ENCODE results near the gene MGMT. TPM values are rescaled to one million over a fixed set of nuclear protein-coding genes. Genes with fewer than 3 reads are reported as not detected.

The MGMT gene
- total and polyA plus RNA-seq, 4 donors = 9.9 to 39.6 (median 23.2) TPM

- H3K27ac ChIP-seq (ENCODE audit: low read depth in 1 of 2, low read length in 1 of 2) = no peak overlapping the region
- no peaks in the 10 kb centered on the region for H3K27me3 ChIP-seq (ENCODE audit: control insufficient read depth in 3 of 3, insufficient read depth in 3 of 3, low read length in 2 of 3)
- H3K4me3 ChIP-seq = no peak overlapping the region
- no peak for TF ChIP-seq CTCF (IDR thresholded peaks at IDR 0.05; ENCODE audit: control extremely low read depth, extremely low read depth)
- DNase-seq (no peak), ATAC-seq (ENCODE audit: insufficient read depth, low FRiP score) (no peak)
- peaks cover 0 to 5% (median 0%) of the 10 kb centered on the region in 4 donors for H3K9me3 ChIP-seq (ENCODE audit: control insufficient read depth in 4 of 4, insufficient read depth in 3 of 4, low read length in 3 of 4)
- no peak overlapping the region for H3K9ac ChIP-seq (ENCODE audit: insufficient read depth in 1 of 2, low read length in 2 of 2)
- no peaks in the 10 kb centered on the region for H3K36me3 ChIP-seq (ENCODE audit: control insufficient read depth in 4 of 4, insufficient read depth in 4 of 4, low read length in 4 of 4)
- WGBS, 2 donors = 46 to 70% methylated on average over 4 of the region's 4 CpGs
- H3K4me1 ChIP-seq (ENCODE audit: control insufficient read depth in 5 of 5, insufficient read depth in 5 of 5, low read length in 5 of 5) = peaks cover 0 to 9% (median 0%) of the 10 kb centered on the region in 5 donors
These were observed 38.5 kb downstream of the MGMT start for GRCh38 chr10:129505500-129506075.

- Histone ChIP-seq H3K27me3 (ENCODE audit: control insufficient read depth in 3 of 3, insufficient read depth in 3 of 3, low read length in 2 of 3) (no peaks in the 10 kb centered on the region), H3K9ac (ENCODE audit: insufficient read depth in 1 of 2, low read length in 2 of 2) (no peak overlapping the region), H3K4me1 (ENCODE audit: control insufficient read depth in 5 of 5, insufficient read depth in 5 of 5, low read length in 5 of 5) (peaks cover 0 to 9% (median 0%) of the 10 kb centered on the region in 5 donors), H3K36me3 (ENCODE audit: control insufficient read depth in 4 of 4, insufficient read depth in 4 of 4, low read length in 4 of 4) (no peaks in the 10 kb centered on the region), H3K4me3 (no peak overlapping the region), H3K27ac (ENCODE audit: low read depth in 1 of 2, low read length in 1 of 2) (no peak overlapping the region), H3K9me3 (ENCODE audit: control insufficient read depth in 4 of 4, insufficient read depth in 3 of 4, low read length in 3 of 4) (peaks cover 0 to 5% (median 0%) of the 10 kb centered on the region in 4 donors)
- WGBS, 2 donors = 85 to 87% methylated on average over 14 of the region's 14 CpGs
- TF ChIP-seq CTCF (IDR thresholded peaks at IDR 0.05; ENCODE audit: control extremely low read depth, extremely low read depth) = no peak
- DNase-seq (no peak), ATAC-seq (ENCODE audit: insufficient read depth, low FRiP score) (no peak)
These were observed 39.2 kb downstream of the MGMT start for GRCh38 chr10:129506101-129506797.

- H3K9ac ChIP-seq (ENCODE audit: insufficient read depth in 1 of 2, low read length in 2 of 2) = no peak overlapping the region
- no peaks in the 10 kb centered on the region for H3K36me3 ChIP-seq (ENCODE audit: control insufficient read depth in 4 of 4, insufficient read depth in 4 of 4, low read length in 4 of 4)
- H3K9me3 ChIP-seq (ENCODE audit: control insufficient read depth in 4 of 4, insufficient read depth in 3 of 4, low read length in 3 of 4) = peaks cover 0 to 5% (median 0%) of the 10 kb centered on the region in 4 donors
- H3K4me1 ChIP-seq (ENCODE audit: control insufficient read depth in 5 of 5, insufficient read depth in 5 of 5, low read length in 5 of 5) = peaks cover 0 to 5% (median 0%) of the 10 kb centered on the region in 5 donors
- 78 to 88% methylated on average over 12 of the region's 12 CpGs for WGBS, 2 donors
- DNase-seq (peak in 1 of 3 donors; percentile 41), ATAC-seq (ENCODE audit: insufficient read depth, low FRiP score) (no peak)
- no peak overlapping the region for H3K4me3 ChIP-seq
- TF ChIP-seq CTCF (IDR thresholded peaks at IDR 0.05; ENCODE audit: control extremely low read depth, extremely low read depth) = no peak
- no peaks in the 10 kb centered on the region for H3K27me3 ChIP-seq (ENCODE audit: control insufficient read depth in 3 of 3, insufficient read depth in 3 of 3, low read length in 2 of 3)
- no peak overlapping the region for H3K27ac ChIP-seq (ENCODE audit: low read depth in 1 of 2, low read length in 1 of 2)
These were observed 40.3 kb downstream of the MGMT start for GRCh38 chr10:129507216-129507889.
